Measurements from ENCODE around the gene NOP14. TPM values are rescaled to one million over a fixed set of nuclear protein-coding genes. Genes with fewer than 3 reads are reported as not detected.
"Not testable (repeated sequence)": the region's sequence is repeated elsewhere in the genome, so short reads cannot be mapped to it uniquely, and the experiment has no call there.

Gene NOP14
- polyA plus RNA-seq, 6 donors from 2014 or later: 0.73 to 17.7 (median 8.3) TPM

DNA sequence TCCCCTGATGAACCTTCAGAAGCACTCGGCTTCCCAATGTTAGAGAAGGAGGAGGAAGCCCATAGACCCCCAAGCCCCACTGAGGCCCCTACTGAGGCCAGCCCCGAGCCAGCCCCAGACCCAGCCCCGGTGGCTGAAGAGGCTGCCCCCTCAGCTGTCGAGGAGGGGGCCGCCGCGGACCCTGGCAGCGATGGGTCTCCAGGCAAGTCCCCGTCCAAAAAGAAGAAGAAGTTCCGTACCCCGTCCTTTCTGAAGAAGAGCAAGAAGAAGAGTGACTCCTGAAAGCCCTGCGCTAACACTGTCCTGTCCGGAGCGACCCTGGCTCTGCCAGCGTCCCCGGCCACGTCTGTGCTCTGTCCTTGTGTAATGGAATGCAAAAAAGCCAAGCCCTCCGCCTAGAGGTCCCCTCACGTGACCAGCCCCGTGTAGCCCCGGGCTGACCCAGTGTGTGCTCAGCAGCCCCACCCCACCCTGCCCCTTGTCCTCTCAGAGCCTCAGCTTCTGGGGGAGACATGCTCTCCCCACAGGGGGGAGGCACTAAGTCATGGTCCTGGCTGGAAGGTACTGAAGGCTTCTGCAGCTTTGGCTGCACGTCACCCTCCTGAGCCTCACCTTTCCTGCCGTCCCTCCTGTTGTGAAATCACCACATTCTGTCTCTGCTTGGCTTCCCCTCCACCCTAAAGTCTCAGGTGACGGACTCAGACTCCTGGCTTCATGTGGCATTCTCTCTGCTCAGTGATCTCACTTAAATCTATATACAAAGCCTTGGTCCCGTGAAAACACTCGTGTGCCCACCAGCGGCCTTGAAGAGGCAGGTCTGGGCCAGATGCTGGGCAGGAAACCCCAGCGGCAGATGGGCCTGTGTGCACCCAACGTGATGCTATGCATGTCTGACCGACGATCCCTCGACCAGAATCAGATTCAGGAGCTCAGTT is 34.7 kb downstream of the NOP14 start:
- peaks cover 14 to 28% (median 25%) of the 10 kb centered on the region in 3 donors for H3K4me1 Mint-ChIP-seq
- H3K27me3 Mint-ChIP-seq: no peaks in the 10 kb centered on the region
- H3K36me3 Mint-ChIP-seq: peaks cover 0 to 12% of the 10 kb centered on the region in 2 donors
- ATAC-seq (ENCODE audit: low read depth in 2 of 2): no peak
- H3K27ac Mint-ChIP-seq: peak overlapping the region in 5 of 6 donors; percentile 22 to 93 (median 88)
- H3K4me3 Mint-ChIP-seq: peak overlapping the region in 3 of 8 donors; percentile 20 to 70 (median 43)
- no peak for DNase-seq
- H3K9me3 Mint-ChIP-seq: no peaks in the 10 kb centered on the region

DNA sequence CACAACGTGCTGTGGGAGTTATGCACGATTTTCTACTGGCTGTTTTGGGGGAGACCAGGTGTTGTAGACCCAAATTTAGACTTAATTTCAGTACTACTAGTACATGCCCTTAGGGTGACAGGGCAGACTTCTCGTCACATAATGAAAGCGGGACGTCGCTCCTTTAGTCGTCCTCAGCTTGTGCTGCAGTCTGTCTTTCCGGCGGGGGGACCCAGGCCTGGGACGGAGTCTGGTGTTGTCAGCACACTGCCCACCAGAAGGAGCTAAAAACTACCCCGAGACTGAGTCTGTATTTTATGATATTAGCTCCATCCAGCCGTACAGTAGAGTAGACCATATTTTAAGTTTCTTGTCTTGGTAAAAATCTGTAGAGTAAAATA is 35.5 kb downstream of the NOP14 start:
- H3K9me3 Mint-ChIP-seq: no peaks in the 10 kb centered on the region
- H3K4me3 Mint-ChIP-seq: peak overlapping the region in 1 of 8 donors; percentile 53
- H3K36me3 Mint-ChIP-seq: peaks cover 0 to 12% of the 10 kb centered on the region in 2 donors
- no peak for ATAC-seq (ENCODE audit: low read depth in 2 of 2)
- H3K4me1 Mint-ChIP-seq: peaks cover 12 to 28% (median 23%) of the 10 kb centered on the region in 3 donors
- no peaks in the 10 kb centered on the region for H3K27me3 Mint-ChIP-seq
- no peak for DNase-seq
- peak overlapping the region in 5 of 6 donors; percentile 38 to 78 (median 56) for H3K27ac Mint-ChIP-seq

DNA sequence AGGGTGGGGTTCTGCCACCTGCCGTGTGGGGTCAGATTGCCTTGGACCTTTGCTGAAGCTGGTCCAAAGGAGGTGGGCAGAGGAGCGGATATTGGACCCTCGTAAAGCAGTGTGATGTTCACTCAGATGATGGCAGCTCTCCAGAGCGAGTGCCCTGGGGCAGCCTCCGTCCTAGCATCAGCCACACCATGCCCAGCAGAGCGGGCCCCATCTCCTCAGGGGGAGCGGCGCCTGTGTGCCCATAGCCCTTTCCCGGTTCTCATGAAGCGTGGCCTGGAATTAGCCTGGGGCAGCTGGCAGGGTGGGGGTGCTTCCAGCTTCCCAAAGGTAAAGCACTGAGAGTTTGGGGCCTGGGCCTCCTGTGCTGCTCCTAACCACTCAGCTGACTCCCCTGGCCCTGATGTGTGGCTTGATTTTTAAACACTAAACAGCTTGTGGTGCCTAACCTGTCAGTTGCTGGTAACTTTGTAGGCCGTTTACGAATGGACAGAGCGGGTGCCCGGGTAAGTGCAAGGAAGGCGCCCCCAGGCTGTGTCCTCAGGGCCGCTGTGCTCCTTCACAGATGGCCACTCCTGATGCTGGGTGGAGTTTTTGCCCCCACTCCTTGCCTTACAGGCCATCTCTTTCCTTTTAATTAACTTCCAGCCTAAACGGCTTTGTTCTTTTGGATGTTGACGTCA is 36.0 kb downstream of the NOP14 start:
- no peak for DNase-seq
- peak overlapping the region in 3 of 6 donors; percentile 70 to 78 (median 70) for H3K27ac Mint-ChIP-seq
- peaks cover 14 to 28% (median 25%) of the 10 kb centered on the region in 3 donors for H3K4me1 Mint-ChIP-seq

DNA sequence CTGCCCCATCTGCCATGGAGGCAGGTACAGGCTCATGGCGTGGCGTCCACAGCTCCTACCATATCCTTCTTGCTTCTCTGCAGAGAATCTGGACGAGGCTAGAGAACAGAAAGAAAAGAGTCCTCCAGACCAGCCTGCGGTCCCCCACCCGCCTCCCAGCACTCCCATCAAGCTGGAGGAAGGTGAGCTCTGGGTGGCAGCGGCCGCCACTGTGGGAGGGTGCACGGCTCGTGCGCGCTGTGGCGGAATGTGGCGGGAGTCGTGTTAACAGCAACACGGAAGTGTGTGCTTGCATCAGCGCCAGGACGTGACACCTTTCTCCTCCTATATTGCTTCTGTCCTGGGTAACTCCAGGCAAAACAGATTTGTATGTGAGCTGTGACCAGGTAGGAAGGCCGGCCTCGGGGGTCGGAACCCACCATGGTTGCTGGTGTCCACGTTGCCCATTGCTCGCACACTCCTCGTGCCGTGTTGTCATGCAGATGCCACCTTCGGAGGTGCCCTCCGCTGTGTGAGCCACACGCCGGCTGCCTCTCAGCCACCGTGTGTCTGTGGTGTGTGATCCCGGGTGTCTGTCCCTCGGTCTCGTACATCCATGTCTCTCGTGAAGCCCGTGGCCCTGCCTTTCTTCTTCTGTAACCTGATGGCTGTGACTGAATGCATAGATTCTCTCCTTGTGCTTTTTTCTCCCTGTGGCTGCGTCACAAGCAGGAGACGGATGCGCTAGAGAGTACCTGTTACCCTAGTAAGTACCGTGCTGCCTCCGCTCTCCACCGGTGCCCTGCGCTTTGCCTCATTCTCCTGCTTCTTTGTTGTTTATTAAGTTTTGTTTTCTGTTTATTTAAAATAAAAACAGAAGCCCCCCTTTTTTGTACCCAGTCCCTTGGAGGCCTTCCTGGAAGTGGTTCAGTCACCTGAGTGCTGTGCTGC is 37.0 kb downstream of the NOP14 start:
- peaks cover 16 to 30% (median 25%) of the 10 kb centered on the region in 3 donors for H3K4me1 Mint-ChIP-seq
- no peak overlapping the region for H3K4me3 Mint-ChIP-seq
- H3K27me3 Mint-ChIP-seq: no peaks in the 10 kb centered on the region
- peaks cover 9 to 19% of the 10 kb centered on the region in 2 donors for H3K36me3 Mint-ChIP-seq
- DNase-seq (no peak), ATAC-seq (ENCODE audit: low read depth in 2 of 2) (no peak)
- no peaks in the 10 kb centered on the region for H3K9me3 Mint-ChIP-seq
- peak overlapping the region in 5 of 6 donors; percentile 70 to 81 (median 74) for H3K27ac Mint-ChIP-seq

More for the DNA sequence above, 36.0 kb downstream of the NOP14 start:
- Mint-ChIP-seq H3K9me3 (no peaks in the 10 kb centered on the region), H3K4me3 (no peak overlapping the region), H3K36me3 (peaks cover under 1 to 12% of the 10 kb centered on the region in 2 donors), H3K27me3 (no peaks in the 10 kb centered on the region)
- ATAC-seq (ENCODE audit: low read depth in 2 of 2): no peak

DNA sequence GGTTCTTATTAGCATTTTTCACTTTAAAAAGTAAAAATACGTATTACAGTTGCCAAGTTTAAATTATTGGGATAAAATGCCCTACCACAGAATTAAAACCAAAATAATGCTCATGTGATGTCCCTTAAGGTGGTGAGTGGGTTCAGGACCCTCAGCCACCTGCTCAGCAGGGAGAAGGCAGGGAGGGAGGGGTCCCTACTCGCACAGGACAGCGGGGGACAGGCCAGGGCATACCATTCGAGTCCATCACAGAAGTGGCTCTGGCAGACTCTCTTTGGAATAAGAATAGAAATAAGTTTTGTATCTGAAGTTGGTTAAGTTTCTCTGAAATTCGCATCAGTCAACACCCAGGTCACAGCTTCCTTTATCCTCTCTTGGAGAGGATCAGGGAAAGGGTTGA is 37.7 kb downstream of the NOP14 start:
- Mint-ChIP-seq H3K36me3 (peaks cover 13 to 21% of the 10 kb centered on the region in 2 donors), H3K27ac (peak overlapping the region in 1 of 6 donors; percentile 28), H3K9me3 (no peaks in the 10 kb centered on the region), H3K4me1 (peaks cover 20 to 36% (median 27%) of the 10 kb centered on the region in 3 donors), H3K27me3 (no peaks in the 10 kb centered on the region), H3K4me3 (no peak overlapping the region)
- DNase-seq (no peak), ATAC-seq (ENCODE audit: low read depth in 2 of 2) (no peak)

DNA sequence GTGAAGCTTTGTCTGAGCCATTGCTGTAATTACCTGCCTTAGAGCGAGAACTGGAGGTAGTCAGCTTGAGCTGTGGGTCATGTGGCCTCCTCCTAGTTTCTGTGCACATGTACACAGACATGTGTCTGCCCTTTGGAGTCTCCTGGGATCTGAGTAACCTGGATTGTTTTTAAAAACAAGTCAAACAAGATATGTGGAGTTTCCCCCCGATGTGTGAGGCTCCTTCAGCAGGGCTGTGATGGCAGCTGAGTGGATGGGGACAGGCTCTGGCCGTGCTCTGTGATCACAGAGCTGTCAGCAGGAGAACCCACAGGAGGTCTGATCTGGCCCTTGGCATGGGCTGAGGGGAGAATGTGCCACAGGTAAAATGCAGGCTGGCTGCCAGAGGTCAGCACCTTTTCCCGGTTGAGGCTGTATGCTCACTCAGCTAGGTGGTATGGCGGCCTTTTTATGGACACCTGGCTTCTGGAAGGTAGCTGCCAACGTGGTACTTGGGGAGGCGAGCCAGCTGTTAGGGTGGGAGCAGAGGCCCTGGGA is 38.4 kb downstream of the NOP14 start:
- H3K27me3 Mint-ChIP-seq: no peaks in the 10 kb centered on the region
- DNase-seq (no peak), ATAC-seq (ENCODE audit: low read depth in 2 of 2) (no peak)
- H3K36me3 Mint-ChIP-seq: peaks cover 20 to 28% of the 10 kb centered on the region in 2 donors
- H3K9me3 Mint-ChIP-seq: peaks cover 0 to 4% (median 0%) of the 10 kb centered on the region in 7 donors
- peak overlapping the region in 4 of 6 donors; percentile 21 to 72 (median 34) for H3K27ac Mint-ChIP-seq
- H3K4me3 Mint-ChIP-seq: no peak overlapping the region
- H3K4me1 Mint-ChIP-seq: peaks cover 27 to 43% (median 34%) of the 10 kb centered on the region in 3 donors

DNA sequence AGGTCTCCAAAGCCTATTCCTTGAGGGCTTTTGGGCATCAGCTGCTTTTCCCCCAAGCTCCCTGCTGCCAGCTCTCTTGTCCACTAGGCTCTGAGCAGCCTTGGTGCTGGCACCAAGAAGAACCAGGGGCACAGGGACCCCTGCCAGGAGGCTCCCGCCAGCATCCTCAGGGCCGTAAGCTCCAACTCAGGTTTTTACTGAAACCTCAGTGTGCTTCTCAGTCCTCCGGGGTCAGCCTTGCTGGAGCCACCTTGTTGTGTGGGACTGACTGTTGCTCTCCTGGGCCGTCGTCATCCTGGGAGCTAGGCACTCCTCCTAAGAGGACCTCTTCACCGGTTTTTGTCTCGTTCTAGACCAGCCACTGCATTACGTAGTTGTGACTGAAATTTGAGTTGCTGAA is 38.9 kb downstream of the NOP14 start:
- no peaks in the 10 kb centered on the region for H3K27me3 Mint-ChIP-seq
- peak overlapping the region in 2 of 6 donors; percentile 12 to 28 for H3K27ac Mint-ChIP-seq
- no peak overlapping the region for H3K4me3 Mint-ChIP-seq
- H3K9me3 Mint-ChIP-seq: peaks cover 0 to 4% (median 0%) of the 10 kb centered on the region in 7 donors
- DNase-seq: no peak
- H3K36me3 Mint-ChIP-seq: peaks cover 25 to 32% of the 10 kb centered on the region in 2 donors
- peaks cover 31 to 48% (median 39%) of the 10 kb centered on the region in 3 donors for H3K4me1 Mint-ChIP-seq
- ATAC-seq (ENCODE audit: low read depth in 2 of 2): no peak

DNA sequence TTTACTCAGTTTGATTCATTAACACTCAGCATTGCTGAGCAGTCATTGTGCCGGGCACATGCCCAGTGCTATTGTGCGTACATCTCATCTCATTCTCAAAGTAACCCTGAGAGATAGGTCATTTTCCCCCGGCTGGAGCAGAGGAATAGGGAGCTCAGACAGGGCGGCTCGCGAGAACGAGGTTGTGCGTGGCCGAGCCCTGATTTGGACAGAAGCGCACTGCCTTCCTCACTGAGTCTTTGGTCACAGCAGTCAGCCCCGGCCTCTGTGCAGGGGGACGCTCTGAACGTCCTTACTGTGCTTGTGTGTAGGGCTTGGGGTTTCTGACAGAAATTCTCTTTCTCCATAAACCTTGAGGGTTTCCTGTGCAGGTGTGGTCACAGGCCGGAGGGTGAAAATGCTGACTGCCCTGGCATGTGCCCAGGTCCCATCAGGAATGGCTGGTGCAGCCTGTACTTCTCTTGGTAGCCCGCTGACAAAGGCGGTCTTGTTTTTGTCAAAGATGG is 39.5 kb downstream of the NOP14 start:
- peaks cover 26 to 28% of the 10 kb centered on the region in 2 donors for H3K36me3 Mint-ChIP-seq
- H3K27ac Mint-ChIP-seq: peak overlapping the region in 2 of 6 donors; percentile 65 to 97
- no peak for ATAC-seq (ENCODE audit: low read depth in 2 of 2)
- no peak for DNase-seq
- peaks cover 31 to 49% (median 44%) of the 10 kb centered on the region in 3 donors for H3K4me1 Mint-ChIP-seq
- H3K4me3 Mint-ChIP-seq: peak overlapping the region in 3 of 8 donors; percentile 36 to 44 (median 40)
- peaks cover 0 to 4% (median 0%) of the 10 kb centered on the region in 7 donors for H3K9me3 Mint-ChIP-seq
- H3K27me3 Mint-ChIP-seq: no peaks in the 10 kb centered on the region

DNA sequence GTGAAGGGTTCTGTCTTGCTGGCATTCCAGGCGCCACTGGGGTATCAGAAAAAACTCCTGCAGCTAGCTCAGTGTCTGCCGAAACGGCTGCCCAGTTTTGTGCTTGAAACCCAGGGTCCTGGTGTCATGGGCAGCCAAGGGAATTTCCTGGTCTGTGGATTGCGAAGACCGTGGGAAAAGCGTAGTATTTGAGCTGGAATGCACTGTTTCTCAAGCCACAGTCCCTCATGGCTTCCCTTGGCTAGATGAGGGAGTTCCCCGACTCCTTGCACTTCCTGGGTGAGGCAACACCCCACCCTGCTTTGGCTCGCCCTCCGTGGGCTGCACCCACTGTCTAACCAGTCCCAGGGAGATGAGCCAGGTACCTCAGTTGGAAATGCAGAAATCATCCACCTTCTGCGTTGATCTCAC is 40.1 kb downstream of the NOP14 start:
- H3K36me3 Mint-ChIP-seq: peaks cover 26 to 34% of the 10 kb centered on the region in 2 donors
- peaks cover 36 to 55% (median 49%) of the 10 kb centered on the region in 3 donors for H3K4me1 Mint-ChIP-seq
- H3K27ac Mint-ChIP-seq: peak overlapping the region in 3 of 6 donors; percentile 11 to 97 (median 65)
- peaks cover 0 to 4% (median 0%) of the 10 kb centered on the region in 7 donors for H3K9me3 Mint-ChIP-seq
- no peaks in the 10 kb centered on the region for H3K27me3 Mint-ChIP-seq
- ATAC-seq (ENCODE audit: low read depth in 2 of 2) (no peak), DNase-seq (no peak)
- peak overlapping the region in 3 of 8 donors; percentile 36 to 56 (median 44) for H3K4me3 Mint-ChIP-seq

DNA sequence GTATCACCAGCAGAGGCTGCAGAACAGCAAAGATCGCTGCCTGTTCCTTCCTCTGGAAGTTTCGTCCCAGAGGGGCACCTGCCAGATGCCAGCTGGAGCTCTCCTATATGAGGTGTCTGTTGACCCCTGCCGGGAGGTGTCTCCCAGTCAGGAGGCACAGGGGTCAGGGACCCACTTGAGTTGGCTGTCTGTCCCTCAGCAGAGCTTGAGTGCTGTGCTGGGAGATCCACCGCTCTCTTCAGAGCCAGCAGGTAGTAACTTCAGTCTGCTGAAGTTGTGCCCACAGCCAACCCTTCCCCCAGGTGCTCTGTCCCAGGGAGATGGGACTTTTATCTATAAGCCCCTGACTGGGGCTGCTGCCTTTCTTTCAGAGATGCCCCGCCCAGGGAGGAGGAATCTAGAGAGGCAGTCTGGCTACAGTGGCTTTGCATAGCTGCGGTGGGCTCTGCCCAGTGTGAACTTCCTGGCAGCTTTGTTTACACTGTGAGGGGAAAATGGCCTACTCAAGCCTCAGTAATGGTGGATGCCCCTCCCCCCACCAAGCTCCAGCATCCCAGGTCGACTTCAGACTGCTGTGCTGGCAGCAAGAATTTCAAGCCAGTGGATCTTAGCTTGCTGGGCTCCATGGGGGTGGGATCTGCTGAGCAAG is 40.6 kb downstream of the NOP14 start:
- Mint-ChIP-seq H3K4me1 (peaks cover 38 to 61% (median 55%) of the 10 kb centered on the region in 3 donors), H3K27ac (peak overlapping the region; percentile 35 to 97 (median 76)), H3K36me3 (peaks cover 27 to 30% of the 10 kb centered on the region in 2 donors), H3K4me3 (peak overlapping the region in 3 of 8 donors; percentile 12 to 63 (median 56))
- ATAC-seq (ENCODE audit: low read depth in 2 of 2); H3K27me3 Mint-ChIP-seq; DNase-seq; H3K9me3 Mint-ChIP-seq: not testable (repeated sequence)

DNA sequence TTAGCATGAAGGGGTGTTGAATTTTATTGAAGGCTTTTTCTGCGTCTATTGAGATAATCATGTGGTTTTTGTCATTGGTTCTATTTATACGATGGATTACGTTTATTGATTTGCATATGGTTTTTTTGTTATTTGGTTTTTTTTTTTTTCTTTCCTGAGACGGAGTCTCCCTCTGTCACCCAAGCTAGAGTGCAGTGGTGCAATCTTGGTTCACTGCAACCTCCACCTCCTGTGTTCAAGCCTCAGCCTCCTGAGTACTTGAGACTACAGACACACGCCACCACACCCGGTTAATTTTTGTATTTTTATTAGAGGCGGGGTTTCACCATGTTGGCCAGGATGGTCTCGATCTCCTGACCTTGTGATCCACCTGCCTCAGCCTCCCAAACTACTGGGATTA is 44.5 kb downstream of the NOP14 start:
- peaks cover 29 to 46% of the 10 kb centered on the region in 2 donors for H3K36me3 Mint-ChIP-seq
- H3K4me3 Mint-ChIP-seq: peak overlapping the region; percentile 22 to 77 (median 46)
- H3K27me3 Mint-ChIP-seq, H3K9me3 Mint-ChIP-seq: not testable (repeated sequence)
- peak; percentile 81 to 93 for ATAC-seq (ENCODE audit: low read depth in 2 of 2)
- peak overlapping the region; percentile 88 to 97 (median 96) for H3K27ac Mint-ChIP-seq
- peaks cover 48 to 70% (median 69%) of the 10 kb centered on the region in 3 donors for H3K4me1 Mint-ChIP-seq
- DNase-seq: peak; percentile 33
